IMR-90 (cell line): ENCODE data around the gene EAF1. TPM values are rescaled to one million over a fixed set of nuclear protein-coding genes. Genes with fewer than 3 reads are reported as not detected.

Source experiments
- ATAC-seq: fragments of 200-7000 bp; cut with Tn5 transposase; 2 replicates; pipeline ENCODE4 v1.9.1; 2020; ENCODE audit warnings: low read depth, mild to moderate bottlenecking, moderate library complexity
- BruUV-seq: library from RNA; stranded (reverse); fragments of 400-500 nt; replicated peaks from 2 replicates; lab custom pipeline; 2021; lab: Mats Ljungman, UMichigan
- CTCF ChIA-PET: fragments of 300-600 bp; formaldehyde crosslinking; extraction: SDS; loops from one replicate; lab custom pipeline; 2021; ENCODE audit warnings: antibody characterized with exemption; lab: Yijun Ruan, JAX
- POLR2A ChIA-PET: fragments of 300-600 bp; sonication (Branson Sonifier 250); formaldehyde crosslinking; loops from one replicate; lab custom pipeline; 2022; ENCODE audit warnings: antibody characterized with exemption; ENCODE audit not compliant: unreplicated experiment; lab: Charles Lee
- DNase-seq: peaks from one replicate; pipeline ENCODE4 v3.0.0; 2013
- H2AFZ ChIP-seq: replicated peaks from 2 replicates; pipeline ENCODE3; 2013; ENCODE audit warnings: low read length, mild to moderate bottlenecking; ENCODE audit not compliant: poor library complexity
- H2AK5ac ChIP-seq: 2 replicates; pipeline ENCODE4 v1.6.1; 2013; ENCODE audit warnings: low read depth, low read length, inconsistent platforms
- H2AK9ac ChIP-seq: replicated peaks from 2 replicates; pipeline ENCODE3; 2013; ENCODE audit warnings: mild to moderate bottlenecking, low read depth, low read length, moderate library complexity; ENCODE audit not compliant: poor library complexity
- H2BK120ac ChIP-seq: 2 replicates; pipeline ENCODE4 v1.6.1; 2013; ENCODE audit warnings: low read depth, low read length, inconsistent platforms
- H2BK15ac ChIP-seq: 3 replicates; pipeline ENCODE4 v1.6.1; 2013; ENCODE audit warnings: low read depth, low read length, inconsistent platforms
- H2BK20ac ChIP-seq: 2 replicates; pipeline ENCODE4 v1.6.1; 2013; ENCODE audit warnings: low read depth, mild to moderate bottlenecking, inconsistent platforms, low read length, moderate library complexity
- H2BK5ac ChIP-seq: 2 replicates; pipeline ENCODE4 v1.6.1; 2013; ENCODE audit warnings: mild to moderate bottlenecking, low read depth, low read length, inconsistent platforms; ENCODE audit not compliant: poor library complexity, severe bottlenecking
- H3K14ac ChIP-seq: replicated peaks from 2 replicates; pipeline ENCODE4 v1.6.1; 2013; ENCODE audit warnings: low read depth, low read length, inconsistent platforms
- H3K18ac ChIP-seq: 2 replicates; pipeline ENCODE4 v1.6.1; 2013; ENCODE audit warnings: low read depth, low read length, control low read depth
- H3K23ac ChIP-seq: 2 replicates; pipeline ENCODE4 v1.6.1; 2013; ENCODE audit warnings: low read depth, low read length, inconsistent platforms
- H3K27ac ChIP-seq: 2 replicates; pipeline ENCODE4 v1.5.1; 2013; ENCODE audit warnings: mild to moderate bottlenecking, control low read depth, low read length; ENCODE audit not compliant: insufficient read depth
- H3K27me3 ChIP-seq: 2 replicates; pipeline ENCODE4 v1.6.1; 2013; ENCODE audit warnings: low read length; ENCODE audit not compliant: control insufficient read depth, insufficient read depth
- H3K36me3 ChIP-seq: 2 replicates; pipeline ENCODE4 v1.6.1; 2013; ENCODE audit warnings: low read length, mixed read lengths; ENCODE audit not compliant: control insufficient read depth, insufficient read depth
- H3K4ac ChIP-seq: 2 replicates; pipeline ENCODE4 v1.6.1; 2013; ENCODE audit warnings: low read depth, low read length, inconsistent platforms
- H3K4me1 ChIP-seq: 2 replicates; pipeline ENCODE4 v1.6.1; 2013; ENCODE audit warnings: low read length, mixed read lengths; ENCODE audit not compliant: control insufficient read depth, insufficient read depth
- H3K4me2 ChIP-seq: 2 replicates; pipeline ENCODE4 v1.6.1; 2013; ENCODE audit warnings: low read depth, mild to moderate bottlenecking, control low read depth, low read length, moderate library complexity
- H3K4me3 ChIP-seq: 2 replicates; pipeline ENCODE4 v1.5.1; 2013; ENCODE audit warnings: low read depth, mild to moderate bottlenecking, control low read depth, low read length, moderate library complexity; ENCODE audit not compliant: insufficient read depth
- H3K56ac ChIP-seq: 2 replicates; pipeline ENCODE4 v1.6.1; 2013; ENCODE audit warnings: low read length, inconsistent platforms; ENCODE audit not compliant: insufficient read depth; ENCODE audit errors: extremely low read depth
- H3K79me1 ChIP-seq, 2 experiments: 2 replicates each; pipeline ENCODE4 v1.6.1; 2013; ENCODE audit warnings: low read length in 2 of 2, inconsistent platforms in 1 of 2, low read depth in 1 of 2
- H3K9ac ChIP-seq: 2 replicates; pipeline ENCODE4 v1.6.1; 2013; ENCODE audit warnings: low read depth, low read length, control low read depth
- H3K9me1 ChIP-seq: 2 replicates; pipeline ENCODE4 v1.6.1; 2013; ENCODE audit warnings: low read length, inconsistent platforms; ENCODE audit not compliant: insufficient read depth
- H3K9me3 ChIP-seq: 2 replicates; pipeline ENCODE4 v1.6.1; 2013; ENCODE audit warnings: low read length; ENCODE audit not compliant: control insufficient read depth, insufficient read depth
- H4K20me1 ChIP-seq: 2 replicates; pipeline ENCODE4 v1.6.1; 2013; ENCODE audit warnings: low read length, inconsistent platforms; ENCODE audit not compliant: insufficient read depth
- H4K5ac ChIP-seq: 2 replicates; pipeline ENCODE4 v1.6.1; 2013; ENCODE audit warnings: mild to moderate bottlenecking, low read depth, low read length, control low read depth
- H4K8ac ChIP-seq, 2 experiments: 2 replicates each; pipeline ENCODE4 v1.6.1; 2013; ENCODE audit warnings: low read depth in 2 of 2, low read length in 2 of 2, control low read depth in 1 of 2, inconsistent platforms in 1 of 2
- H4K91ac ChIP-seq: 2 replicates; pipeline ENCODE4 v1.6.1; 2013; ENCODE audit warnings: low read depth, low read length, inconsistent platforms; ENCODE audit not compliant: insufficient read depth
- BHLHE40 ChIP-seq: fragments of 150-350 bp; IDR thresholded peaks from 2 replicates; pipeline ENCODE4 v1.6.1; 2016; ENCODE audit warnings: mild to moderate bottlenecking, low read depth, low read length
- CEBPB ChIP-seq: IDR thresholded peaks from 2 replicates; pipeline ENCODE4 v1.6.1; 2012; ENCODE audit warnings: low read depth, low read length, improper control_type of control experiment
- CHD1 ChIP-seq: IDR thresholded peaks from 2 replicates; pipeline ENCODE4 v1.6.1; 2012; ENCODE audit warnings: low read depth, low read length, improper control_type of control experiment
- FOS ChIP-seq: fragments of 150-350 bp; IDR thresholded peaks from 2 replicates; pipeline ENCODE4 v1.6.1; 2016; ENCODE audit warnings: low read depth, low read length
- MAFK ChIP-seq: IDR thresholded peaks from 2 replicates; pipeline ENCODE4 v1.6.1; 2012; ENCODE audit warnings: low read depth, low read length, improper control_type of control experiment
- MAZ ChIP-seq: IDR thresholded peaks from 2 replicates; pipeline ENCODE4 v1.6.1; 2012; ENCODE audit warnings: low read depth, mild to moderate bottlenecking, low read length, improper control_type of control experiment, moderate library complexity, borderline replicate concordance
- MXI1 ChIP-seq: IDR thresholded peaks from 2 replicates; pipeline ENCODE4 v1.6.1; 2012; ENCODE audit warnings: low read depth, mild to moderate bottlenecking, low read length, moderate library complexity, borderline replicate concordance
- NFE2L2 ChIP-seq: fragments of 150-350 bp; IDR thresholded peaks from 2 replicates; pipeline ENCODE4 v1.6.1; 2016; ENCODE audit warnings: low read depth, mild to moderate bottlenecking, low read length
- POLR2A ChIP-seq: IDR thresholded peaks from 2 replicates; pipeline ENCODE4 v1.6.1; 2012; ENCODE audit warnings: mild to moderate bottlenecking, low read depth, low read length
- RAD21 ChIP-seq: IDR thresholded peaks from 2 replicates; pipeline ENCODE4 v1.6.1; 2012; ENCODE audit warnings: low read length, improper control_type of control experiment
- RCOR1 ChIP-seq: IDR thresholded peaks from 2 replicates; pipeline ENCODE4 v1.6.1; 2012; ENCODE audit warnings: mild to moderate bottlenecking, low read length, improper control_type of control experiment; ENCODE audit not compliant: insufficient replicate concordance
- RFX5 ChIP-seq: IDR thresholded peaks from 2 replicates; pipeline ENCODE4 v1.8.0; 2012; ENCODE audit warnings: low read depth, mild to moderate bottlenecking, low read length, moderate library complexity
- SMC3 ChIP-seq: fragments of 150-350 bp; IDR thresholded peaks from 2 replicates; pipeline ENCODE4 v1.6.1; 2016; ENCODE audit warnings: low read depth, mild to moderate bottlenecking, antibody characterized with exemption, low read length, moderate library complexity
- WGBS, 2 experiments: methylation state at CpG; one replicate each; pipeline versions ENCODE4 v1.1.5 to v1.1.7; 2013; ENCODE audit warnings: missing lambda C conversion rate in 2 of 2; ENCODE audit not compliant: insufficient read length in 1 of 2; ENCODE audit errors: extremely low coverage in 2 of 2; 5-methylcytosine and 5-hydroxymethylcytosine counted together
- dilution Hi-C: fragments of 300-500 bp; cut with HindIII; formaldehyde crosslinking; loops from one replicate; pipeline ENCODE4 v1.14.3; 2018; ENCODE audit warnings: low sequenced_read_pairs; ENCODE audit not compliant: unreplicated experiment
- in situ Hi-C: fragments of 300-500 bp; cut with MboI; formaldehyde crosslinking; loops from 3 replicates; pipeline ENCODE4 v1.14.3; 2019; ENCODE audit warnings: low sequenced_read_pairs, inconsistent platforms, mixed read lengths
- intact Hi-C: fragments of 100-400 bp; cut with micrococcal nuclease; formaldehyde crosslinking; loops from 2 replicates; pipeline ENCODE4 v1.10.0; 2022
- polyA plus RNA-seq, 3 experiments: library from polyadenylated mRNA; depleted of rRNA; stranded (reverse); fragments of >200 nt; gene quantifications; 2 replicates each; pipeline ENCODE4 v1.2.3, GENCODE V29; 2012; ENCODE audit warnings: low replicate concordance in 1 of 3
- total RNA-seq: library from RNA; depleted of rRNA; stranded (reverse); fragments of >200 nt; gene quantifications from 2 replicates; pipeline ENCODE4 v1.2.3, GENCODE V29; 2012
- TF ChIP-seq, protein P1 (sequence below): fragments of 150-350 bp; IDR thresholded peaks from 2 replicates; pipeline ENCODE4 v1.6.1; 2016; ENCODE audit warnings: low read depth, mild to moderate bottlenecking, low read length, moderate library complexity, borderline replicate concordance
- TF ChIP-seq, protein P2 (sequence below): conservative IDR thresholded peaks from 2 replicates; pipeline ENCODE4 v1.5.1; 2012; ENCODE audit warnings: mild to moderate bottlenecking, low read depth, low read length, improper control_type of control experiment
- TF ChIP-seq, protein P3 (sequence below): fragments of 150-350 bp; IDR thresholded peaks from 2 replicates; pipeline ENCODE4 v1.6.1; 2017; ENCODE audit warnings: mild to moderate bottlenecking, antibody characterized with exemption, low read length, low read depth

Gene EAF1
- total and polyA plus RNA-seq, 2 of the 4 experiments (the other 2 are of a cell fraction) = 7.0 to 21.3 TPM

DNA sequence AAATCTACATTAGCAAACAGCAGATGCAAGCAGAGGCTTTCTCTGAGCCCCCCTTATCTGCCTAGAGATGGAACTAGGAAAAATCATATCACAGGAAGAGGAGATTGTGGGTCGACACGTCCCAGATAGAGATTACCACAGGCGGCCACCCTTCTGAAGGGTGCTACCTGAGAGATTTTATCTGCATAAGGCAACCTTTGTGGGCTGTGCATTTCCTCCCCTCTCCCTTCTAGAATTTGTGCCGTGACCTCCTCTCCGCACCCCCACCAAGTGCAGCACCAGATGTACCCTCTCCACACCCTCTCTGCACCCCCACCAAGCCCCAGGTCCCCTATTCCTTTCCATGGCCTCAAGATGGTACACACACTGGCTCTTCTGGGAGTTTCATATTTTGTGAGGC lies 27.4 kb upstream of the EAF1 start:
- no peak overlapping the region for H4K5ac ChIP-seq
- ATAC-seq = no peak
- H2BK5ac ChIP-seq = no peak overlapping the region
- no peak overlapping the region for H4K91ac ChIP-seq
- no peak overlapping the region for H3K23ac ChIP-seq
- dilution Hi-C loops (no loop called here), intact Hi-C loops (loop anchor here (10.0 kb wide), 1 partner anchor 295 kb away; no protein-coding TSS in a partner anchor), in situ Hi-C loops (loop anchor here (25.0 kb wide), 1 partner anchor 288 kb away; no protein-coding TSS in a partner anchor)
- H3K79me1 ChIP-seq = no peaks in the 10 kb centered on the region
- no peaks in the 10 kb centered on the region for H3K27me3 ChIP-seq
- CTCF ChIA-PET = interaction anchor here (0.6 to 1.5 kb wide), 3 partner anchors 132 to 197 kb away, joined by 3 to 4 read pairs (median 3); no protein-coding TSS in a partner anchor
- H3K4me1 ChIP-seq = no peaks in the 10 kb centered on the region
- no peak overlapping the region for H3K27ac ChIP-seq
- H2AK9ac ChIP-seq = no peak overlapping the region
- 0 out of 2 replicates have a peak, but pooled peaks cover 3% of the 10 kb centered on the region for H3K9me1 ChIP-seq
- no peak overlapping the region for H3K14ac ChIP-seq
- H2AFZ ChIP-seq = no peak overlapping the region
- no peak overlapping the region for H3K4me3 ChIP-seq
- H3K9me3 ChIP-seq = no peaks in the 10 kb centered on the region
- WGBS, 2 experiments = no CpG with 5 or more reads among the region's 5 CpGs
- no peaks in the 10 kb centered on the region for H4K20me1 ChIP-seq
- no TSS peak for BruUV-seq
- H3K9ac ChIP-seq = no peak overlapping the region
- H2BK15ac ChIP-seq = no peak overlapping the region
- H3K18ac ChIP-seq = no peak overlapping the region
- TF ChIP-seq RCOR1 = no peak
- no peak for TF ChIP-seq MAFK
- no peak for TF ChIP-seq CHD1
- TF ChIP-seq BHLHE40 = no peak
- TF ChIP-seq MXI1 = no peak
- TF ChIP-seq, protein P1, sequence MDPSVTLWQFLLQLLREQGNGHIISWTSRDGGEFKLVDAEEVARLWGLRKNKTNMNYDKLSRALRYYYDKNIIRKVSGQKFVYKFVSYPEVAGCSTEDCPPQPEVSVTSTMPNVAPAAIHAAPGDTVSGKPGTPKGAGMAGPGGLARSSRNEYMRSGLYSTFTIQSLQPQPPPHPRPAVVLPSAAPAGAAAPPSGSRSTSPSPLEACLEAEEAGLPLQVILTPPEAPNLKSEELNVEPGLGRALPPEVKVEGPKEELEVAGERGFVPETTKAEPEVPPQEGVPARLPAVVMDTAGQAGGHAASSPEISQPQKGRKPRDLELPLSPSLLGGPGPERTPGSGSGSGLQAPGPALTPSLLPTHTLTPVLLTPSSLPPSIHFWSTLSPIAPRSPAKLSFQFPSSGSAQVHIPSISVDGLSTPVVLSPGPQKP = no peak
- TF ChIP-seq SMC3 = no peak
- TF ChIP-seq, protein P2, sequence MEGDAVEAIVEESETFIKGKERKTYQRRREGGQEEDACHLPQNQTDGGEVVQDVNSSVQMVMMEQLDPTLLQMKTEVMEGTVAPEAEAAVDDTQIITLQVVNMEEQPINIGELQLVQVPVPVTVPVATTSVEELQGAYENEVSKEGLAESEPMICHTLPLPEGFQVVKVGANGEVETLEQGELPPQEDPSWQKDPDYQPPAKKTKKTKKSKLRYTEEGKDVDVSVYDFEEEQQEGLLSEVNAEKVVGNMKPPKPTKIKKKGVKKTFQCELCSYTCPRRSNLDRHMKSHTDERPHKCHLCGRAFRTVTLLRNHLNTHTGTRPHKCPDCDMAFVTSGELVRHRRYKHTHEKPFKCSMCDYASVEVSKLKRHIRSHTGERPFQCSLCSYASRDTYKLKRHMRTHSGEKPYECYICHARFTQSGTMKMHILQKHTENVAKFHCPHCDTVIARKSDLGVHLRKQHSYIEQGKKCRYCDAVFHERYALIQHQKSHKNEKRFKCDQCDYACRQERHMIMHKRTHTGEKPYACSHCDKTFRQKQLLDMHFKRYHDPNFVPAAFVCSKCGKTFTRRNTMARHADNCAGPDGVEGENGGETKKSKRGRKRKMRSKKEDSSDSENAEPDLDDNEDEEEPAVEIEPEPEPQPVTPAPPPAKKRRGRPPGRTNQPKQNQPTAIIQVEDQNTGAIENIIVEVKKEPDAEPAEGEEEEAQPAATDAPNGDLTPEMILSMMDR = no peak
- TF ChIP-seq NFE2L2 = no peak
- TF ChIP-seq POLR2A = no peak
- no peak for TF ChIP-seq RAD21
- TF ChIP-seq, protein P3, sequence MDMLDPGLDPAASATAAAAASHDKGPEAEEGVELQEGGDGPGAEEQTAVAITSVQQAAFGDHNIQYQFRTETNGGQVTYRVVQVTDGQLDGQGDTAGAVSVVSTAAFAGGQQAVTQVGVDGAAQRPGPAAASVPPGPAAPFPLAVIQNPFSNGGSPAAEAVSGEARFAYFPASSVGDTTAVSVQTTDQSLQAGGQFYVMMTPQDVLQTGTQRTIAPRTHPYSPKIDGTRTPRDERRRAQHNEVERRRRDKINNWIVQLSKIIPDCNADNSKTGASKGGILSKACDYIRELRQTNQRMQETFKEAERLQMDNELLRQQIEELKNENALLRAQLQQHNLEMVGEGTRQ = no peak
- TF ChIP-seq FOS = no peak
- no peak for TF ChIP-seq MAZ
- no peak for TF ChIP-seq CEBPB
- no peak for TF ChIP-seq RFX5
- no peak overlapping the region for H3K4me2 ChIP-seq
- no peak overlapping the region for H2BK120ac ChIP-seq
- no peaks in the 10 kb centered on the region for H3K36me3 ChIP-seq
- DNase-seq = no peak
- POLR2A ChIA-PET = no interaction called here
- no peak overlapping the region for H3K56ac ChIP-seq
- no peak overlapping the region for H2AK5ac ChIP-seq
- no peak overlapping the region for H3K4ac ChIP-seq
- H2BK20ac ChIP-seq = no peak overlapping the region
- H4K8ac ChIP-seq = no peak overlapping the region
